Measurements from ENCODE around the gene ARID3C.

GRCh38 chr9:34623374-34624235, 5.3 kb downstream of the ARID3C start:
- TF ChIP-seq POLR2A (IDR thresholded peaks at IDR 0.05; ENCODE audit: low read length) (no peak), GATA1 (IDR thresholded peaks at IDR 0.05; ENCODE audit: low read depth, low read length) (no peak)
